Mucosa of stomach (tissue), 1 donor: ENCODE measurements around the gene ARHGAP27.
"Not testable (repeated sequence)": the region's sequence is repeated elsewhere in the genome, so short reads cannot be mapped to it uniquely, and the experiment has no call there.

Source experiments
- H3K27me3 ChIP-seq: one replicate; pipeline ENCODE4 v1.7.0; 2013; ENCODE audit warnings: mild to moderate bottlenecking, low read length; ENCODE audit not compliant: control insufficient read depth, insufficient read depth
- H3K36me3 ChIP-seq: one replicate; pipeline ENCODE4 v1.7.0; 2013; ENCODE audit warnings: low read length; ENCODE audit not compliant: control insufficient read depth, insufficient read depth
- H3K4me1 ChIP-seq: one replicate; pipeline ENCODE4 v1.7.0; 2013; ENCODE audit warnings: mild to moderate bottlenecking, low read length; ENCODE audit not compliant: control insufficient read depth, insufficient read depth
- H3K4me3 ChIP-seq: one replicate; pipeline ENCODE4 v1.7.0; 2013; ENCODE audit warnings: low read length
- H3K9ac ChIP-seq: one replicate; pipeline ENCODE4 v1.7.0; 2013; ENCODE audit warnings: mild to moderate bottlenecking, low read length, moderate library complexity
- H3K9me3 ChIP-seq: one replicate; pipeline ENCODE4 v1.7.0; 2013; ENCODE audit warnings: mild to moderate bottlenecking, low read length, moderate library complexity; ENCODE audit not compliant: control insufficient read depth
- donor health status: Pancreatic carcinoma.

The ARHGAP27 gene

GRCh38 chr17:45346216-45347015 lies 86.3 kb downstream of the ARHGAP27 start:
- Histone ChIP-seq H3K9ac (no peak overlapping the region), H3K4me3 (no peak overlapping the region), H3K27me3 (no peaks in the 10 kb centered on the region)

GRCh38 chr17:45345554-45346215 lies 87.0 kb downstream of the ARHGAP27 start:
- Histone ChIP-seq H3K9ac (no peak overlapping the region), H3K36me3 (no peaks in the 10 kb centered on the region), H3K9me3 (no peaks in the 10 kb centered on the region), H3K27me3 (no peaks in the 10 kb centered on the region), H3K4me1 (peaks cover 9% of the 10 kb centered on the region), H3K4me3 (no peak overlapping the region)

More at GRCh38 chr17:45346216-45347015, 86.3 kb downstream of the ARHGAP27 start:
- Histone ChIP-seq H3K9me3 (no peaks in the 10 kb centered on the region), H3K4me1 (peaks cover 9% of the 10 kb centered on the region), H3K36me3 (no peaks in the 10 kb centered on the region)

DNA sequence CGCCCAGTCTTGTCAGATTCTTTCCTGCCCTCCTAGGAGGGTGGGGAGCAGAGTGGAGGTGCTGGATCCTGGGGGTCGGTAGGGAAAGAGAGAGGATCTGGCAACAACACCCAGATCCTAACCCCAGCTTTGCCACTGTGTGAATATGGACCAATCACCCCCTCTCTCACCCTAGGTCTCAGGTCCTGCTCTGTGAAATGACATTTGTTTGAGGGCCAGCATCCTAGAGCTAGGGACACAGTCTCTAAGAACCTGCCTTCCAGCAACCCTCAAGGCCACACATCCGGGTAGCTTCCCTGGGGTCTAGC lies 87.5 kb downstream of the ARHGAP27 start:
- Histone ChIP-seq H3K4me1 (peaks cover 9% of the 10 kb centered on the region), H3K9ac (no peak overlapping the region), H3K36me3 (no peaks in the 10 kb centered on the region), H3K27me3 (no peaks in the 10 kb centered on the region), H3K4me3 (no peak overlapping the region), H3K9me3 (no peaks in the 10 kb centered on the region)

DNA sequence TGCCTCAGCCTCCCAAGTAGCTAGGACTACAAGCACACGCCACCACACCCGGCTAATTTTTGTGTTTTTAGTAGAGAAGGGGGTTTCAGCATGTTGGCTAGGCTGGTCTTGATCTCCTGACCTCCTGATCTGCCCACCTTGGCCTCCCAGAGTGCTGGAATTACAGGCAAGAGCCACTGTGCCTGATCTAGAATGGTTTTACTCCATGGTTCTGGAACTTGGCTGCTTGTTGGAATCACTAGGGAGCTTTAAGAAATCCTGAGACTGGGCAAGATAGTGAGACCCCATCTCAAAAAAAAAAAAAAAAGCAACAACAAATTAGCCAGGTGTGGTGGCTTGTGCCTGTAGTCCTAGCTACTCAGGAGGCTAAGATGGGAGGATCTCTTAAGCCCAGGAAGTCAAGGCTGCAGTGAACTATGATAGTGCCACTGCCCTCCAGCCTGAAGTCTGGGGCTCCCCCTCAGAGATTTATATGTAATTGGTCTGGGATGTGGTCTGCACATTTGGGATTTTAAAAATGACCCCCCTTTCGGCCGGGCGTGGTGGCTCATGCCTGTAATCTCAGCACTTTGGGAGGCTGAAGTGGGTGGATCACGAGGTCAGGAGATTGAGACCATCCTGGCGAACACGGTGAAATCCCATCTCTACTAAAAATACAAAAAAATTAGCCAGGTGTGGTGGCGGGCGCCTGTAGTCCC lies 88.6 kb downstream of the ARHGAP27 start:
- H3K4me1 ChIP-seq, H3K9ac ChIP-seq, H3K27me3 ChIP-seq, H3K36me3 ChIP-seq, H3K4me3 ChIP-seq, H3K9me3 ChIP-seq: not testable (repeated sequence)
